Measurements from ENCODE around the gene AVL9.
"Not testable (repeated sequence)": the region's sequence is repeated elsewhere in the genome, so short reads cannot be mapped to it uniquely, and the experiment has no call there.

Gene AVL9

DNA sequence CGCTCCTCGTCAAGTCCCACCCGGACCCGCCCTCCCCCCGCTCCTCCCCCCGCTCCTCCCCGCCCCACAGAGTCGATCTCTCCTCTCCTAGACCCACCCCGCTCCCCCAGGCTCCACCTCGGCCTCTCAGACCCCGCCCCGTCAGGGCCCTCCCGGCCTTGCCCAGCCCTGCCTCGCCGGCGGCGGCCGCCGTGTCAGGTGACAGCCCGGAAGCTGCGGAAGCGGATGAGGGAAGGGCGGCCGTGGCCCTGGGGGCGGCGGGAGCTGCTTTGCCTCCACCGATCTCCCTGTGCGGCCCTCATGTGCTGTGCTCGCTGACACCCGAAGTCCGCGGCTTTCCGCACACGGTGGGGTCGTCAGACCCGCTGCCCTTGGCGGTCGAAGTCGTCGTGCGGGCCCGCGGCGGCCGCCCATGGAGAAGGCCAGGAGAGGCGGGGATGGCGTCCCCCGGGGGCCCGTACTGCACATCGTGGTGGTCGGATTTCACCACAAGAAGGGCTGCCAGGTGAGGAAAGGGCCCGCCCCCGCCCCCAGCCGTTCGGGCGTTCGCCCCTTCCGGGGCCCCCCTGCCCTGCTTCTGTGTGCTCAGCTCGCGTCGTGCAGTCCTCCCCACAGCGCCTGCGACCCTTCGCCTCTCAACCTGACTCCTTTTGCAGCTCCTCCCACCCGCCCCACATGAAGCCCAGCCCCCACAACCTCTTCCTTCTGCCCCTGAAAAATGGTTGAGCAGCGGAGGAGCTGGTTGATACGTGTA lies at the start of gene AVL9:
TSS of gene AVL9 (plus strand) at position 192 of the 754 bp plus-strand sequence. CDS start at position 413, 221 bp downstream.
- peak; percentile 98 for DNase-seq (ENCODE audit: low read depth)

DNA sequence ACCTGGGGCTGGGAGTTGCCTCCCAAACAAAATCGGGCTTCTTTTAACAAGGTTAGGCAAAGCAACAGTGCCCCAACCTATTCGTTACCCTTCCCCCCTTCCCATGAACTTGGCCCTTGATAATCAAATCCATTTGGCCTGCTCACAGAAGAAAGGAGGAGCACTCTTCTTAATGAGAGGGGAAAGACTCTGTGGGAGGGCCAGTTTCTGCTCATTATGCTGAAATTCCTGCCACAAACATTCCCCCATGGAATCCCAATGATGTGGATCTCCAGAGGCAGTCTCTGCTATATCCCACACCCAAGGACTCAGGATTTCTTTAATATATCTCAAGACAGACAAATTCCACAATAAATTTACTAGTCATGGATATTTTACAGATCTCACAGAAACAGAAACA lies 48.1 kb upstream of the AVL9 start:
- no peak for DNase-seq (ENCODE audit: low read depth)

DNA sequence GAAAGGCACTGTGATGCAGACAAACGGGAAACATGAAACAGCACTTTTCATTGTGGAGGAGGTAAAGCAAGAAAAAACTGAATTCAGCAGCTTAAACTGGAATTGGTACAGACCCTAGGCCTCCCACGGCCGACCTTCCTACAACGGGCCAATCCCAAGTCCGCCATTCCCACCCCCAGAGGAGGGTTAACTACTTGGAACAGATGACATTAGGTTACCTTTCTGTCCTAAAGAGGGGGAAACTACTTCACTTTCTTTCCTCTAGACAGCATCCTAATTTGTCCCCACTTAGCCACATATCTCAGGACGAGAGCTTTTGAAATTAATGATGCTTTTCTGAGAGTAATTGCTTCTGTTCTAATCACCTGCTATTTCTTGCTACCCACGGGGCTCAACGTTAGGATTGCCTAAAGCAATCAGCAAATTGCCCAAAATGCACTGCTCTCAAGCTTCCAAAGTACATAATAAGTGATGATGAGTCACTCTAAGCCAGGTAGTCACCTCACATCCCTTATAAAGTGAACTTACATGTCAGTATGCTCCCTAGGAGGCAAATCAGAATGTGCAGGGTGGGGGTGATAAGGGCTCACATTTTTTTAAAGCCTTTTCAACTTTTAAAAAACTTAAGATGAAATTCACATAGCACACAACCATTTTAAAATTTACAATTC lies 41.8 kb upstream of the AVL9 start:
- DNase-seq (ENCODE audit: low read depth) = no peak

DNA sequence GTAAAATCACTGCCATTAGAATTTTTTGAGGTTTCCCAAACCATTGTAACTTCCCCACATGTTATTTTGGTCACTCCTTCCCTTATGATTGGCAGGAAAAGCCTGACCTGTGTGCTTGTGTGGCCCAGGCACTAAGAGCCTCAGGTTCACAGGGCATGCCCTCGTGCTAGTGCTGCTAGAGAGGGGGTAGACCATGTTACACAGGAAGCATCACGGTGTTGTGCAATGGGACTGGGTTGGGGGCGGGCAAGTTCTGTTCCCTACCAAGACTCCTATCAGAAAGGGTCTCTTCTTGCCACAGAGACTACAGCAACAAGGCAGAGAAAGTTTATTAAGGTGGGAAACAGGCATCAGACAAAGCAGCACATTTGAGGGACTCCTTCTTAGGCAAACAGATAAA lies 37.3 kb upstream of the AVL9 start:
- no peak for DNase-seq (ENCODE audit: low read depth)

DNA sequence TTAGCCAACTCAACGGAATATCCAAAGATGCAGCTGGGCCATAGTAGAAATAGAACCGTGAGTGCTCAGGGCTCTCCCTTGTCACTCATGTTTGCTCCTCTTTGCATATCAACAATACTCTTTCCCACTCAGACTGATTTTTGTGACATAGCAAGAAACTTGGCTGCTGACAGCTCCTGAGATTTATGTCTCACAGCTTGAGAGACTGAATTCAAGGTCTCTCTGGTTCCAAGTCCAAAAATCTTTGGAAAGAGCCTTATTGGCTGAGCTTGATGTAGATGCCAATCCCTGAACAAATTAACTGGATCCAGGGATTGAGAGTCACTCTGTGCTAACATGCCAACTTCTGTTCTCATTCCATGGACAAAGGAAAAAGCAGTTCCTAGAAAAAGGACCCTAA lies 35.5 kb upstream of the AVL9 start:
- no peak for DNase-seq (ENCODE audit: low read depth)

DNA sequence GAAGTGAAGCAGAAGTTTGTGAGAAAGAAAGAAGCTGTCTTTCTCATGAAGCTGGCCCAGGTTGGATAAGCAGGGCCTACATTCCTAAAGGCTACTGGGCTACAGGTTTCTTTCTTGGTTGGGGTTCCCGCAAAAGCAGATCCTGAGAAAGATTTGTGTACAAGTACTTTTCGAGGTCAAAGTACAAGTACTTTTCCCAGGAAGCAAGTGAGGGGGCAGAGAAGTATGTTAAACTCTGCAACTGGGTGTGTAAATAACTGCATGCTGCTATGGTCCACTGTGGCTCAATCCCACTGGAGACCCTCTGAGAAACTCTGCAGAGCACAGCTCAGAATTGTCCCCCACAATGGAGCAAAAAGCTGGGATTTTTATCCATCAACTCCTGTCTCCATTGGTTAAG lies 33.8 kb upstream of the AVL9 start:
- no peak for DNase-seq (ENCODE audit: low read depth)

DNA sequence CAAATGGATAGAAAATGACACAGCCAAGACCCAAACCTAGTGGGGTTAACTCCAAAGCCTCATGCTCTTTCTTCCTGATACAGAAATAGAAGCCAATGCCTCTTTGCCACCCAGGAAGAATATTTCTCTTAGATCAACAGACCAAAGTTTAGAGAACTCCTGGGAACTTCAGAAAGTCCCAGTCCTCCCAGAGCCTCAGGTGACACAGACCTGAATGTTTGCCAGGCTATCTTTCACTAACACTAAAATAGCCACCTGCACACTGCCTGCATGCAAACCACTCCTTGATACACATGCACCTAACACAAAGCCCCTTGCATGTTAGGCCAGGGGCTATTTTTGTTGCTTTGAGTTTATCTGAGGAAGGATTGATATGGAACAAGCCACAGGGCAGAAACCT lies 32.8 kb upstream of the AVL9 start:
- DNase-seq (ENCODE audit: low read depth) = no peak

DNA sequence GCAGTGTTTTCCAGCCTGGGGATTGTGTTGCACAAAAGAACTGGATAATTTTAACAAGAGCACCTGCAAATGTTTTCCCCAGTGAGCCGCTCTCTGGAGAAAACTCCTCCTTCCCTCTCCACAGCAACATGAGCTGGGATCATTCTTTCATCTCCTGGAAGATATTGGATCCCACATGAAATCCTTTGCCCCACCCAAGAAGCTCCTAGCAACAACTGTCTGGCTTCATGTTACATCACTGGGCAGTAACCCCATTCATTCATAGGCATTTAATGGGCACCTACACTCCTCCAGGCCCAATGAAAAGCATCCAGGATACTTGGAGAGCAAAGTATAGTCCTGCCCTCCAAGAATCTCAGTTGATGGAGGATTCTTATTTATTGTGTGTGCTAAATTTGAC lies 32.3 kb upstream of the AVL9 start:
- no peak for DNase-seq (ENCODE audit: low read depth)

DNA sequence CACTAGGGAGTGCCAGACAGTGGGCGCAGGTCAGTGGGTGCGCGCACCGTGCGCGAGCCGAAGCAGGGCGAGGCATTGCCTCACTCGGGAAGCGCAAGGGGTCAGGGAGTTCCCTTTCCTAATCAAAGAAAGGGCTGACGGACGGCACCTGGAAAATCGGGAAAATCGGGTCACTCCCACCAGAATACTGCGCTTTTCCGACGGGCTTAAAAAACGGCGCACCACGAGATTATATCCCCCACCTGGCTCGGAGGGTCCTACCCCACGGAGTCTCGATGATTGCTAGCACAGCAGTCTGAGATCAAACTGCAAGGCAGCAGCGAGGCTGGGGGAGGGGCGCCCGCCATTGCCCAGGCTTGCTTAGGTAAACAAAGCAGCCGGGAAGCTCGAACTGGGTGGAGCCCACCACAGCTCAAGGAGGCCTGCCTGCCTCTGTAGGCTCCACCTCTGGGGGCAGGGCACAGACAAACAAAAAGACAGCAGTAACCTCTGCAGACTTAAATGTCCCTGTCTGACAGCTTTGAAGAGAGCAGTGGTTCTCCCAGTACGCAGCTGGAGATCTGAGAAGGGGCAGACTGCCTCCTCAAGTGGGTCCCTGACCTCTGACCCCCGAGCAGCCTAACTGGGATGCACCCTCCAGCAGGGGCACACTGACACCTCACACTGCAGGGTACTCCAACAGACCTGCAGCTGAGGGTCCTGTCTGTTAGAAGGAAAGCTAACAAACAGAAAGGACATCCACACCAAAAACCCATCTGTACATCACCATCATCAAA lies 30.5 kb upstream of the AVL9 start:
- not testable (repeated sequence) for DNase-seq (ENCODE audit: low read depth)

DNA sequence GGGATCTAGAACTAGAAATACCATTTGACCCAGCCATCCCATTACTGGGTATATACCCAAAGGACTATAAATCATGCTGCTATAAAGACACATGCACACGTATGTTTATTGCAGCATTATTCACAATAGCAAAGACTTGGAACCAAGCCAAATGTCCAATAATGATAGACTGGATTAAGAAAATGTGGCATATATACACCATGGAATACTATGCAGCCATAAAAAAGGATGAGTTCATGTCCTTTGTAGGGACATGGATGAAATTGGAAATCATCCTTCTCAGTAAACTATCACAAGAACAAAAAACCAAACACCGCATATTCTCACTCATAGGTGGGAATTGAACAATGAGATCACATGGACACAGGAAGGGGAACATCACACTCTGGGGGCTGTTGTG lies 25.3 kb upstream of the AVL9 start:
- not testable (repeated sequence) for DNase-seq (ENCODE audit: low read depth)

DNA sequence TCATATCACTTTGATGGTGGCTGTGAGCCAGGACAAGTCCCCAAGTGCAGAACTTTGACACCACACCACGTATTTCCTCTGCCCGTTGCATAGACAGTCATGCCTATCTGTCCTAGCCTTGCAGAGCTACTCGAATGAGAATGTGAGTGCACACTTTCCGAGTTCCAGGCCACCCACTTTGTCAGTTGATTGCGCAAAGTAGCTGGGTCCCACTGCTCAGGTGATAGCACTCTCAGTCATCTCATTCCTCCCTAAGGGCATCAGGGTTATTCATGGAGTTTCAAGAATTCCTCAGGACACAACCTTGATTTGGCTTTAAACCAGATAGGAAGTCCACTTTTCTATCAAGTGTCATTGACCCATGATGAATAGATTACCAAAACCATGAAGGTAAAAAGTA lies 24.4 kb upstream of the AVL9 start:
- DNase-seq (ENCODE audit: low read depth) = no peak

DNA sequence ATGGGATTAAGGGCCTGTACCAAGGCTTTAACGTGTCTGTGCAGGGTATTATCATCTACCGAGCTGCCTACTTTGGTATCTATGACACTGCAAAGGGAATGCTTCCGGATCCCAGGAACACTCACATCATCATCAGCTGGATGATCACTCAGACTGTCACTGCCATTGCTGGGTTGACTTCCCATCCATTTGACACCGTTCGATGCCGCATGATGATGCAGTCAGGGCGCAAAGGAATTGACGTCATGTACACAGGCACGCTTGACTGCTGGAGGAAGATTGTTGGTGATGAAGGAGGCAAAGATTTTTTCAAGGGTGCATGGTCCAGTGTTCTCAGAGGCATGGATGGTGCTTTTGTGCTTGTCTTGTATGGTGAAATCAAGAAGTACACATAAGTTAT lies 23.3 kb upstream of the AVL9 start:
- no peak for DNase-seq (ENCODE audit: low read depth)

DNA sequence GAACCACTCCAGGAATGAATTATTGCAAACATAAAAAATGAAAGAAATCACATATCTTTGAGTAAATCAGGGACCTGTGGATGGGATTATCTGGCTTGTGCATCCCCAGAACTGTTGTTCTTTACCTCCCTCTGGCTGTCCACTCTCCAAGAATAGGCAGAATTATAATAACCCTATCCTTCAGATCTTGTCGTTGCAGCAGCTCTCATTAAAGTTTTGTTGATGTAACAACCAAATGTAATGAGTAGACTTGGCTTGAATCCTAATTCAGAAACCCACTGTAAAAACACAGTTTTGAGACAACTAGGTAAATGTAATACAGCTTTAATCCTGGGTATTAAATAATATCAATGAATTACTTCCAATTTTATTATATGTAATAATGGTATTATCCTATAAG lies 21.3 kb upstream of the AVL9 start:
- DNase-seq (ENCODE audit: low read depth) = no peak

DNA sequence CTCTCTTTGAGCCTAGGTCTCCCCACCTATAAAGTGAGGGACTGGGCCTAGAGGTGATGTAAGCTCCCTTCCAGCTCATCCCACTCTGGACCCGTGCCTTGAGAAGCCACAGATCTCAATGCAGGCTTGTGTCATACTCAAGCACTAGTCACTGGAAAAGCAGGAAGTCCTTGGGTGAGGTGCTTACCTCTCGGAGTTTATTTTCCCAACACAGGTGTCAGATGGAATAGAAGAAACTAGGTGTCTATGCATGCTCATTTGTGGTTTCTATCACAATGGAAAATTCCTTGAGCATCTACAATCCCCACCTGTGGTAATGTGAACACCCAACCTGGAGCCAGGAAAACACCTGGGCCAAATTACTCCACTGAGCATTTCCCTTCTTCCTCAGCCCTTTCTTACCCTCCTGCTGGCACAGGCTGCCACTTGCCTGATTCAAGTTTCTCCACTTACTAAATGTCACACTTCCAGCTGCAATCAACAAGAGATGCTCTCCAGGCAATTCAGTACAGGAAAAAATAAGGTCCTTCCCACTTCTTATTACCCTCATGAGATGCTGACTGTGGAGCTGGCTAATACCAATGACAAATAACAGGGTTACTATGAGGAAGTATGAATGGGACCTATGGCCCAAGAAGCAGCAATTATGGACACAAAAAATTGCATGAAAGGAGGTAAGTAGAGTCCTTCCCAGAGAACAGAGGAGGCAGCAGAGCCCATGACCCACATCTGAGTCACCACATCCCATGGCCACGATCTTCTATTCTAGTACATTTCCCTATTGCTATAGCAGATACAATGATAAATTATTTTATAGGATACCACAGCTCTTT lies 18.3 kb upstream of the AVL9 start:
- DNase-seq (ENCODE audit: low read depth) = no peak

DNA sequence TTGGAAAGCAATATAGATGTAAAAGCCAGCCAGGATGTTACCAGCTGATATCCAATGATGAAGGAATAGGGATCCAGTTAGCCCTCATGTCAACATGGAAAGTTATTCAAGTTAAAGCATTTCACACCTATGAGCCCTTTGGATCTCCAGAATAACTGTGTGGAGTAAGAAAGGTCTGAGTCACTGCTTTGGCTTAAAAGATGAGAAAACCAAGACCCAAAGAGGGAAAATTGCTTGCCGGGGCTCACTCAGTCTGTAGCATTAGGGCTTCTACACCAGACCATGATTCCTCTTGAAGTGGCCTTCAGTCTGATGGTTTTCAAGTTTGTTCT lies 17.7 kb upstream of the AVL9 start:
- no peak for DNase-seq (ENCODE audit: low read depth)

DNA sequence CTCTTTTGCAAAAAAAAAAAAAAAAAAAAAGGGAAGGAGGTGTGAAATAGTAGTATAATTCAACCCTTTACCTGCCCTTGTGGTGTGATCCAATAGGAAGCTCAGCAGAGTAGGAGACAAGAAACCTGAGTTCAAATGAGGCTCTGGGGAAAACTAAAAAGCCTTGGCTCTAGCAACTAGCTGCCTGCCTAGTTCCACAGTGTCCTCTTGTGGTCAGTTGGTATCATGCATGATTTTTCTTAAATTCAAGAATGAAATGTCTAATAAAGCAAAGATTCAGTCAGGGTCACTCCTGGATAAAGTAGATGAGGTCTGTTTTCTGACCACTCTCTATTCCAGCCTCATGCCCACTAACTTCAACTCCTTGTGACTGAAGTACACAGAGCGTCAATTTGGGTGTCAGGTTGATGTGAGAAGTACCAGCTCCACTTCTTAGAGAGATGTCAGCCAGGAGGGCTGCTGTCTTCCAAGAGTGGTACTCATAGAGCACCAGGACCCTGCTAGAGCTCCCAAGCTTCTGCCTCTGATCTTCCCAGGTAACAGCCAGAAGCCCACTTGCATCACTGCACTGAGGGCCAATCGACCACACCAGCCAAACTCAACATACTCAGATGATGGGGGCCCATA lies 15.6 kb upstream of the AVL9 start:
- no peak for DNase-seq (ENCODE audit: low read depth)

DNA sequence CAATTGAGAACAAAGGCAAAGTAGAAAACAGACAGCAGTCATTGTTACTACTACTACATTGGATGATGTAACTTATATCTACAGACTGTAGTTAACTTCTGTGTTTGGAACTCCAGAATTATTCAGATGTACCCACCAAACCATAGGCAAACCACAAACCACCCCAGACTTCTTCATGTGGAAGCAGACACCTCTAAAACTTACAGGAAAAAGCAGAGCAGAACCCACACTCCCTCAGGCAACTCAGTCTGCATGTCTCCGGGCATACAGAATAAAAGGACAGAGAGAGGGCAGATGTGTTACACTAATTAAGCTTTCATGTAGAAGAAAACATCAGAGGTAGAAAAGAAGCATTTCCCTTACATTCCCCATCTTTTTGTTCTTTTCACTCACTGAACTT lies 14.1 kb upstream of the AVL9 start:
- DNase-seq (ENCODE audit: low read depth) = no peak

DNA sequence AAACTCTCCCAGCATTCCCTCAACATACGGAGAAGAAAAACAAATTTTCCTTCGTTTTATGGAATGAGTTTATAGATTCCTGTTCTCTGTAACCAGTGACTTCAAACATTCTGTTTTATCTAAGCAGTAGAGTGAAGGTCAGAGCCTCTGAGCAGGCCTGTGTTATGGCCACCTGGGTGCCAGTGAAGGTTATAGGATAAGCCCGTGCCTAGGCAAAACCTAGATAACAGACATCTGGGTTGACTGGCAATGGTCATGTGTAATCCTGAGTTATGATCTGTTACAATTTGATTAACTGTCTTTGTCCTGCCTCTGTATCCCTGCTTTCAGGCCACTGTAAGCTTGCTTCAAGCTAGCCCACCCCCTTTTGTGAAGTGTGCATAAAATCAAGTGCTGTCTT lies 13.4 kb upstream of the AVL9 start:
- no peak for DNase-seq (ENCODE audit: low read depth)

DNA sequence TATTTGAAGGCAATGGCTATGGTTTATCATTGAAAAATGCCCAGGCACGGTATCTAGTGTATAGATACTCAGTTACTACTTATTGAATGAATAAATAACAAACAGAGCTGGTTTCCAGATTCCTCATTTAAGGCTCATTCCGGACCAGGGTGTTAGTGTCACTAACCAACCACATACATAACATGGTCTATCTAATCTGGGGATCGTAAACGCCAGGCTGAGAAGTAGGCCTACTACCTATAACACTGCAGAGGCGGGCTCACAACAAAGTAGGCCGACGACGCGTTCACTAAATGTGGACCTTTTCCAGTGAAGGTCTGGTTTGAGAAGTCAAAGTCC lies 5.5 kb upstream of the AVL9 start:
- no peak for DNase-seq (ENCODE audit: low read depth)

DNA sequence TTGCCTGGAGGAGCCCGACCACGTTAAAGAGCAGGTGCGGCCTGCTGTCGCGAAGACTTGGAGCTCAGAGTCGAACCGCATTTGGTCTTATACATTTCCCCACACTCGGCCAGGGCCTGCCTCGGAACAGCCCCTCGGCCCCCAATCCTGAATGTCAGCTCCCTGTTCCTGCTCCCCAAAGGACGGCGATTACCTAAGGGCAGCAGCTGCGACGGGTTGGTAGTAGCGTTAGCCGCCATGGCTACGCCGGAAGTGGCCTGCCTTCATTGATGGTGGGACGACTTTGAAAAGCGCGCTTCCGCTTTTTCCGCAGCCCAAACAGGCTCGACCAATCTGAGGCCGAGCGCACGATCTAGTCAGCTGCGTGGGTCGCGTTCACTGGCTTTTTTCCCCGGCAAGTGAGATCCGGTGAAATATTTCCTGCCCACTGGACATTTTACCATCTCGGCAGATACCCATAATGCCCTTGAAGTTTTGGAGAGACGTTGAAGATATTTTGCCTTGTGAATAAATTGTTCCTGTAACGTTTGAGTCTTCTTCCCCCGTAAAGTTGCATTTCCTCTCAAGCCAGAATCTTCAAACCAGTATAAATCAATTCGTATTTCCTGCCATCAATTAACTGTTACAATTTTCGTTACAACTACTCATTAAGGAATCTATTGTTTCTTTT lies 5.0 kb upstream of the AVL9 start, which contains the start of gene LSM5:
TSS of gene LSM5 (minus strand) at position 254 of the 670 bp plus-strand sequence. CDS start at position 239, 15 bp downstream.
- DNase-seq (ENCODE audit: low read depth) = peak; percentile 72

DNA sequence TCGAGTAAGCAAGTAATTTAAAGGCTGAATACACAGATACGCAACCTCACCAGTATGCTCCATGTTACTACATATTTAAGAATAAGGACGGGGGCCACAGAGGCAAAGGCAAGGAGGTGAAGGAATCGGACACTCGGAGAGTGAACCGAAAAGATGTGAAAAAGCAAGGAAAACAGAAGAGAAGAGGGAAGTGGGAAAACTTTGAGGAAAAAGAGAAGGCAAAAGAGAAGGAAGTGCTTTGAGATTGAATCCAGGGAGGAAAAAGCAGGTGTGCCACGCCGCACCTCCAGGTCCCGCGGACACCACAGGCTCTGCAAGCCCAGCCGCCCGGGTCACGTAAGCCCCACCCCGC lies 367 bp upstream of the AVL9 start:
- no peak for DNase-seq (ENCODE audit: low read depth)
